GM19455 (cell line): ENCODE measurements around the gene PRSS53.
"Not testable (repeated sequence)": the region's sequence is repeated elsewhere in the genome, so short reads cannot be mapped to it uniquely, and the experiment has no call there.

Experiments
- ATAC-seq: cut with Tn5 transposase; IDR thresholded peaks from one replicate; pipeline ENCODE4 v1.9.1; 2021; ENCODE audit not compliant: unreplicated experiment

Gene PRSS53

GRCh38 chr16:31088459-31089183 is at the start of gene PRSS53:
TSS of gene PRSS53 (minus strand) at chr16:31088943. CDS start at chr16:31088809, 134 bp downstream.
- no peak for ATAC-seq

DNA sequence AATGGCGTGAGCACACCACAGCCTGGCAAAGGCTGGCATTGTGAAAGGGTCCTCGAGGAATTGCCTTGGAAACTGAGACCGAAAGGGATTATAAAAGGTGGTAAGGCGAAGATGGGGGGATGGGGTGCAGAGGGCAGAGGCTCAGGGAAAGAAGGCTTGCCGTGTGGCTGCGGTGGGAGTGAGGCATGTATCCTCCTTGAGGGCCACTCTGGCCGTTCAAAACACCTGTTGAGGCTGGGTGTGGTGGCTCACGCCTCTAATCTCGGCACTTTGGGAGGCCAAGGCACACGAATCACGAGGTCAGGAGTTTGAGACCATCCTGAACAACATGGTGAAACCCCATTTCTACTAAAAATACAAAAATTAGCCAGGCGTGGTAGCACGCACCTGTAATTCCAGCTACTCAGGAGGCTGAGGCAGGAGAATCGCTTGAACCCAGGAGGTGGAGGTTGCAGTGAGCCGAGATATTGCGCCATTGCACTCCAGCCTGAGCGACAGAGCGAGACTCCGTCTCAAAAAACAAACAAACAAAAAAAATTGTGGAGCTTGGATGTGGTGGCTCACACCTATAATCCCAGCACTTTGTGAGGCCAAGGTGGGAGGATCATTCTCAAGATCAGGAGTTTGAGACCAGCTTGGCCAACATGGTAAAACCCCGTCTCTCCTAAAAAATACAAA is 48.2 kb upstream of the PRSS53 start:
- ATAC-seq, result not testable (repeated sequence)

GRCh38 chr16:31136287-31136662 is 47.5 kb upstream of the PRSS53 start:
- ATAC-seq, result no peak

DNA sequence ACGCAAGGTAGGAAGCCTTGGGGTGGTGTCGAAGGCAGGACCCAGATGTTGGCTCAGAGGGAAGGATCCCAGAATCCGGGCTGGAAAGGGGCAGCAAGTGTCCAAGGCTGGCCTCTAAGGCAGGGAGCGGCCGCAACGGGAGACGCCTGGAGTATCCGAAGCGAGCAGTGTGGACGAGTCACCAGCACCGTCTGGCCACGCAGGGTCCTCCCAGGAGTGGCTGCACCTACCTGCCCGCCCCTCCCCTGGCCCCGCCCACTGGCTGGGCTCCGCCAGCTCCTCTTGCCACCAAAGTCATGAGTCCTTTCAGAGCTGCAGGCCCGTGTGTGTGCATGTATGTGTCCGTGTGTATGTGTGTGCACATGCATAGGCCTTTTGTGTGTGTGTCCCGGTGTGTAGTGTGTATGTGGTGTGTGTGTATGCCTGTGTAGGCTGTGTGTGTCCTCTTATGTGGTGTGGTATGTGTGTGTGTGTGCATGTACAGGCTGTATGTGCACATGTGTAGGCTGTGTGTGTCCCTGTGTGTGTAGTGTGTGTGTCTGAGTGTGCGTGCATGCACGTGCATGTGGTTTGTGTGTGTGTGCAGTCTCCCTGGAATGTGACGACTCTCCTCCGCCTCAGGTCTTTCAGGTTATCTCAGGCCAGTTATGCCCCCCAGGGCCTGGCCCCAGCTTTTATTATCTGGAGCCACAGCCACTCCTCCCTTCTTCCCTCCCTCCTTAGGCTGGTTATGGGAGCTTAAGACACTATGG is 47.0 kb upstream of the PRSS53 start, which contains the start of gene PRSS8:
Gene PRSS8 (minus strand): TSS at position 193 of the 752 bp plus-strand sequence. CDS start 229 bp downstream, outside the sequence.
- no peak for ATAC-seq

DNA sequence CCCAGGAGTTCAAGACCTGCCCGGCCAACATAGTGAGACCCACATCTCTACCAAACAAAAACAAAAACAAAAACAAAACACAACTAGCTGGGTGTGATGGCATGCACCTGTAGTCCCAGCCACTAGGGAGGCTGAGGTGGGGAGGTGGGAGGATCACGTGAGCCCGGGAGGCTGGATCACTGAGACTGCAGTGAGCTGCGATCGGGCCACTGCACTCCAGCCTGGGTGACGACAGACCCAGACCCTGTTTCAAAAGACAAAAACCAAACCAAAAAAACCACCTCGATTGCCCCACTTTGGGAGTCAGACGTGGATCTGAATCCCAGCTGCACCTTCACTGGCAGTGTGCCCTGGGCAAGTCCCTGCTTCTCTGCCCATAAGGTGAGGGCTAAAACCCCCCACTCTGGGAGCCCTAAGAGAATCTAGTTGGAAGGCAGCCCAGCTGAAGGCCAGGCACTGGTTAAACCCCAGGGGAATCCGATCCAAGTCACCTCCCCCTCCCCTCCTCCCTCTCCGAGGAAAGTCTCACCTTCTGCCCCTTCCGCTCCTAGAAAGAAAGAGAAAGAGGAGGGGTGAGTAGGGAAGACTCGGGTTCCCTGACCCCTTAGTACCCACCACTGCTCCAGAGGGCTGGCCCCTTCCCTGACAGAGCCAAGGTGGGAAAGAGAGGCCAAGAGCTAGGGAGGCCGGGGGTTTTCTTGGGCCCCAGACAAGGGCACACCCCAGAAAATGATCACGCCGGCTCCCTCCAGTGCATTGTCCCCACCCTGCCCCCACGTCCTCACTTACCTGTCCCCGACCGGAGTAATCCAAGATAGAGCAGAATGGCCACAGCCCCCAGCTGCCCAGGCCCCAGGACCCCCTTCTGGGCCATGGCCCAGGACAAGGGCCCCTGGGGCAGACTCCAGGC is 46.1 kb upstream of the PRSS53 start:
- no peak for ATAC-seq

DNA sequence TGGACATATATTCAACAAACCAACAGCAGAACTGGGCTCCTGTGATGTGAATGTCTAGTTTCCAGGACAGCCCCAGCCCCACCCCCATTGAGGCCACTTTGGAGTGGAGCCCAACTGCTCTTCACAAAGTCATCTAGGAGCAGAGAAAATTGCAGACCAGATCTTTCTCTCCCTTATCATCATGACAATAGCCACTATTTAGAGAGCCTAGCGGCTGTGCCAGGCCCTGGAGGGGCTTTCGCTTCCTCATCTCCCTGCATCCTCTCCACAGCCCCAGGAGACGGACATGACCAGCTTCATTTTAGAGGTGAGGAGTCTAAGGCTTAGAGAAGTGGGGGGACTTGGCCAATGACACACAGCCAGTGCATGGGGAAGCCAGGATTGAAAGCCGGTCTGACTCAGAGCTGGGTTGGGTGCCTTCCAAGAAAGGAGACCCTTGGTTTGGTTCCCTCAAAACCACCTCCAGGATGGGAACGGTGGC is 45.4 kb upstream of the PRSS53 start:
- ATAC-seq, result no peak

GRCh38 chr16:31133046-31133501 is 44.3 kb upstream of the PRSS53 start:
- no peak for ATAC-seq

- ATAC-seq, result no peak
Observed at GRCh38 chr16:31132303-31132979, 43.7 kb upstream of the PRSS53 start.

- no peak for ATAC-seq
Observed at GRCh38 chr16:31131841-31132271, 43.1 kb upstream of the PRSS53 start.

DNA sequence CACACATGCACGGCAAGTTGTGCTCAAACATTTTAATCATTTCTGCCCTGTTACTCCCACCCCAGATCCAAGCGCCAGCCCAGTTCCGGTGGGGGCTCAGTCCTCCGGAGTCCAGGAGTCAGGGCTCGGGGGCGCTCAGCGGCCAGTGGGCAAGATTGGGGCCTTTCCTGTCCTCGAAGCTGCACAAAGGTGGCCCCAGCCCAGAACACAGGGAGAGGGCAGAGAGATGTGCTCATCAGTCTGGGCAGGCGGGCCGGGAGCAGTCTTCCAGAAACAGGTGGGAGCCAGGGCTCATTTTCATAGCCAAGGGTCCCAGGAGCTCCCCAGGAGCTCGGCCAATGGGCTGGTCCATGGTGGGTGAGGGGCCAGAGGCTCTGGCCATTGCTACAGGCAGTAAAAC is 42.7 kb upstream of the PRSS53 start:
- ATAC-seq, result no peak

DNA sequence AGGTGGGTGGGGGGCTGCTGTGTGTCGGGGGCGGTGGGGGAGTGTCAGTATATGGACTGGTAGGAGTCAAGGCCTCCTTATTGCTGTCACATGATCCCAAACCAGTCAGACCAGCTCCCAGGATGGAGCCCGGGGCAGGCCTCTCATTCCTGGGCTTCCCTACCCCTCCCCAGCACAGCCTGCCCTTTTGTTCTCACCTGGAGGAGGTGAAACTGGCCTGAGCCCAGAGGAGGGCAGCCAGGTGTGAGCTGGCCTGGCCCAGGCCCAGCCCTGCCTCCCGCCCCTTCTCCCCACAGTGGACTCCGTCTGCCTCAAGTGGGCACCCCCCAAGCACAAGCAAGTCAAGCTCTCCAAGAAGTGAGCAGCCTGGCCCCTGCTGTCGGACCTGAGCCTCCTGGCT is 42.2 kb upstream of the PRSS53 start:
- no peak for ATAC-seq

GRCh38 chr16:31130336-31130891 is 41.7 kb upstream of the PRSS53 start:
- no peak for ATAC-seq

DNA sequence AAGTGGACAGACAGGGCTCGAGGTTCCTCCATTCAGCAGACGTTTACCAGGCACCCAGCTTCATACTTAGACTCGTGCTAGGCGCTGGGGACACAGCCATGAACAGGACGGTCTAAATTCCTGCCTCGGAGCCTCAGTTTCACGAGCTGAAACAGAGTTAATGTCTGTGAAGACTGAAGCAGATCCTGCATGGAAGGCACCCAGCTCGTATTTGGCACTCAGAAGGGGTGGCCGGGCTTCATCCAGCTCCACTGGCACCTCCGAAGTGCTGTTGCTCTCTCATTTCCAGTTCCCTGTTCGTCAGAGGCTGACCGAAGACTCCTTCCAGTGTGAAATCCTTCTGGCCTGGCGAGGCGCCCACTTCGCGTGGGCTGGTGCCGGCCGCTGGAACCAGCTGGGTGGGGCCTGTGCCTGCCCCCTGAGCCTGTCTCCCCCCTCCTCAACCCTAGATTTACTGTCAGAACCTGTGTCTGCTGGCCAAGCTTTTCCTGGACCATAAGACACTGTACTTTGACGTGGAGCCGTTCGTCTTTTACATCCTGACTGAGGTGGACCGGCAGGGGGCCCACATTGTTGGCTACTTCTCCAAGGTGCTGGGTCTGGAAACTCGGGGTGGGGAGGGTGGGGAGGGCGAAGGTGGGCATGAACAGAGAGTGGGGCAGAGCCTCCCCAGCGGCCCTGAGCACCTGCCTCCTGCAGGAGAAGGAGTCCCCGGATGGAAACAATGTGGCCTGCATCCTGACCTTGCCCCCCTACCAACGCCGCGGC is 41.0 kb upstream of the PRSS53 start:
- no peak for ATAC-seq

DNA sequence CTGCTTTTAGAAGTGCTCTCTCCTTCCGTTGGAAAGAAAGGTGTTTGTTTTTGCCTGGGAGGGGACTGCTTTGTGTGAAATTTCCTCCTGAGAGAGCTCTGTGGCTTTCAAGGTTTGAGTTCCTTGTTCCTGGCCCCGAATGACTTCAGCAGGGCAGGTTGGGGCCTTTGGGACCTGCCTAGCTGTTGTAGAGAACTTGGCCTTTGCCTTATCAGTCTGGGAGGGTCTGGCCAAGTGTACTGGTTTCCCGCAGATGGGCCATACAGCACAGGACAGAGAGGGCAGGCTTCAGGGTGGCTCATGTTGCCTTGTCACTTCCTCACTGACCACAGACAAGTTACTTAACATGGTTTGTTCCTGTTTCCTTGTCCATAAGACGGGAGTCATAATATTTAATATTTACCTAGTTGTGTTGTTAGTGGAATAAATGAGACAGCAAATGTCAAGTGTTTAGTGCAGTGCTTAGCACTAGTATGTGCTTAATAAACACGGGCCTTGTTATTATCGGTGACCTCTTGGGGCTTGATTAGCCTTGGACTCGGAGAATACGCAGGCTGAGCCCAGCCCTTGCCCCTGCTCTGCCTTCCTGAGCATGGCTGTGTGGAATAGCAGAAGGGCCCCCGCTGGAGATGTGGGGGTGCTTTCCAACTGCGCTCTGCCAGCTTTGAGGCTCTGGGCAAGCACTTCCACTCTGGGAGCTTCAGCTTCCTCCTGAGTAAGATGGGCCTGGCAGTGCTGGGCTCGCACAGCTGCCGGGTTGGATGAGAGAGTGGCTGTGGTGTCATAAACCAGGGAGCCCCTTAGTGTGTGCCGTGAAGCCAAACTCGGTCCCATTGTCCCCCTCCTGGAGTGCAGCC is 40.2 kb upstream of the PRSS53 start:
- ATAC-seq, result no peak

DNA sequence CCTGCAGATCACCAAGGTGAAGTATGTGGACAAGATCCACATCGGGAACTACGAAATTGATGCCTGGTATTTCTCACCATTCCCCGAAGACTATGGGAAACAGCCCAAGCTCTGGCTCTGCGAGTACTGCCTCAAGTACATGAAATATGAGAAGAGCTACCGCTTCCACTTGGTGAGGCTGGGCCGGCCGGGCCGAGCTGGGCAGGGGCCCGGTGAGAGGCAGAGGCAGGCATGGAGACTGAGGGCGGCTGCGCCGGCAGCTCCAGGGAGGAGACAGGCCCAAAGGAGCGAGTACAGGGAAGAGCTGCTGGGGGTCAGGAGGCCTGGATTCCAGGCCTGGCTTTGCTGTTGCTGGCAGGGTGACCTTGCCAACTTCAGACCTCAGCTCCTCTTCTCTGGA is 38.4 kb upstream of the PRSS53 start:
- ATAC-seq, result no peak

- ATAC-seq, result no peak
Observed at GRCh38 chr16:31125844-31126243, 37.1 kb upstream of the PRSS53 start.

DNA sequence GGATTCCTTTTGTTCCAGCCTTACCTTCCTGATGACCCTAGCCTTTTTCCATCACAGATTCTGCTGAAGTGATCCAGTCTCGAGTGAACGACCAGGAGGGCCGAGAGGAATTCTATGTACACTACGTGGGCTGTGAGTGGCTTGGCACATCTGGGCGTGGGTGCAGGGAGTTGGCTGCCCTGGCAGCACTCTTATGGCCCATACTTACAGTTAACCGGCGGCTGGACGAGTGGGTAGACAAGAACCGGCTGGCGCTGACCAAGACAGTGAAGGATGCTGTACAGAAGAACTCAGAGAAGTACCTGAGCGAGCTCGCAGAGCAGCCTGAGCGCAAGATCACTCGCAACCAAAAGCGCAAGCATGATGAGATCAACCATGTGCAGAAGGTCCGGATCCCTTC is 31.4 kb upstream of the PRSS53 start:
- ATAC-seq, result no peak
